ENCODE results near the gene FAM174C. TPM values are rescaled to one million over a fixed set of nuclear protein-coding genes. Genes with fewer than 3 reads are reported as not detected.

The FAM174C gene
- total and polyA plus RNA-seq, 11 donors, result 11.6 to 56.4 (median 23.8) TPM

DNA sequence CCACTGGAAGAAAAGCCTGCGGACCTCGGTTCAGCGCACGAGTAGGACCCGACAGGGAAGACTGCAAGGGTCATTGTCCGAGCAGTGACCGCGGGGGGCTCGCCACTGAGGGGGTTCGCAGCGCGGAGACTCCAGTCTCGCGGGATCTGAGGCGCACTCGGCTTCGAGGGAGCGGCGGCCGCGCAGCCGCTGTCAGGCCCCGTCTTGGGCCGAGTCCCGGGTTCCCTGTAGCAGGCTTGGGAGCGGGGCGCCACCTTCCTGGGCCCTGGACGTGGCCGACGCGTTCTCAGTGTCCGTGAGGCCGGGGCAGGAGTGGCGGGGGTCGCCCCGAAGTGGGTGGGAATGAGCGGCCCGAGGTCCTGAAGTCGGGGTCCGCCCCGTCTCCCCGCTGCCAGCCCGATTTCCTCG lies 474 bp upstream of the FAM174C start:
- 22 to 35% (median 24%) methylated on average over 33 to 44 of the region's 44 CpGs for WGBS, 4 donors
- peak in 2 of 4 donors; percentile 0 to 1 for ATAC-seq

GRCh38 chr19:1275976-1276627 lies 772 bp downstream of the FAM174C start:
- Histone ChIP-seq H3K27ac (peak overlapping the region; percentile 86 to 100 (median 98)), H3K4me3 (peak overlapping the region; percentile 48 to 98 (median 73)), H3K27me3 (no peaks in the 10 kb centered on the region), H3K9me3 (no peaks in the 10 kb centered on the region), H3K4me1 (peaks cover 4 to 63% (median 52%) of the 10 kb centered on the region in 12 donors), H3K36me3 (peaks cover 2 to 73% (median 53%) of the 10 kb centered on the region in 9 donors)
- 10 to 42% (median 15%) methylated on average over 11 to 43 of the region's 43 CpGs for WGBS, 4 donors
- peak in 1 of 5 donors; percentile 69 for DNase-seq
- intact Hi-C loops (cut with DNase I), result loop anchor here in 7 of 10 donors (5.0 to 10.0 kb wide), 10 partner anchors 79 to 779 kb away; partner anchors contain the start of genes GAMT (in 3 of the 7), DAZAP1 (in 2 of the 7), NDUFS7 (in 2 of the 7) and ADAMTSL5 (in 1 of the 7)
- TF ChIP-seq POLR2A (IDR thresholded peaks at IDR 0.05) (no peak), CTCF (IDR thresholded peaks at IDR 0.05) (no peak)
- peak in 3 of 4 donors; percentile 0 to 73 (median 1) for ATAC-seq

More for the DNA sequence above, 474 bp upstream of the FAM174C start:
- Histone ChIP-seq H3K4me1 (peaks cover 8 to 72% (median 64%) of the 10 kb centered on the region in 12 donors), H3K4me3 (peak overlapping the region; percentile 48 to 98 (median 73)), H3K27ac (peak overlapping the region; percentile 86 to 100 (median 98)), H3K27me3 (no peaks in the 10 kb centered on the region), H3K9me3 (no peaks in the 10 kb centered on the region), H3K36me3 (peaks cover 2 to 81% (median 62%) of the 10 kb centered on the region in 9 donors)
- DNase-seq, result peak in 3 of 5 donors; percentile 42 to 51 (median 44)
- intact Hi-C loops (cut with DNase I), result loop anchor here in 7 of 10 donors (5.0 to 10.0 kb wide), 11 partner anchors 80 to 780 kb away; partner anchors contain the start of genes GAMT (in 3 of the 7), DAZAP1 (in 2 of the 7), NDUFS7 (in 2 of the 7) and ADAMTSL5 (in 1 of the 7)
- TF ChIP-seq POLR2A (IDR thresholded peaks at IDR 0.05) (no peak), CTCF (IDR thresholded peaks at IDR 0.05) (no peak)

DNA sequence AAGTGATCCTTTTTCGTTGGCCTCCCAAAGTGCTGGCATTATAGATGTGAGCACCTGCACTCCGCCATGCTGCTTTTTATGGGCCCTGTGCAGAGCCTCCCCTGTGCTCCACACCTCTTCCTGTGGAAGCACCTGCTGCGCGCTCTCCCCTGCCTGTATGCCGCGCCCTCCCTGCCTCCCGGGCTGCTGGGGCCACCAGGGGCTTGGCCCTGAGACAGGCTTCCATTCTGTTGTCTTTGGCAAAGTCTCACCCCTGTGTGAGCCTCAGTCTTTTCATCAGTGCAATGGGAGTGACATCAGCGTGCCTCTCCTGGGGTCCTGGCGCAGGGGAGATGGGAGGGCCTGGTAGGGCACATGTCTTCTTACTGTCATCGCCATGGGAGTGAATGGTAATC lies 1.3 kb downstream of the FAM174C start:
- H3K36me3 ChIP-seq, result peaks cover 2 to 68% (median 48%) of the 10 kb centered on the region in 9 donors
- no peaks in the 10 kb centered on the region for H3K9me3 ChIP-seq
- H3K4me1 ChIP-seq, result peaks cover 4 to 57% (median 47%) of the 10 kb centered on the region in 12 donors
- H3K27ac ChIP-seq, result peak overlapping the region in 8 of 12 donors; percentile 86 to 100 (median 98)
- H3K27me3 ChIP-seq, result no peaks in the 10 kb centered on the region
- DNase-seq (no peak), ATAC-seq (no peak)
- WGBS, 4 donors, result 69 to 79% (median 75%) methylated on average over 10 of the region's 10 CpGs
- TF ChIP-seq POLR2A (IDR thresholded peaks at IDR 0.05) (no peak), CTCF (IDR thresholded peaks at IDR 0.05) (no peak)
- intact Hi-C loops (cut with DNase I), result loop anchor here in 7 of 10 donors (5.0 to 10.0 kb wide), 10 partner anchors 78 to 778 kb away; partner anchors contain the start of genes GAMT (in 3 of the 7), DAZAP1 (in 2 of the 7), NDUFS7 (in 2 of the 7) and ADAMTSL5 (in 1 of the 7)
- H3K4me3 ChIP-seq, result peak overlapping the region in 10 of 12 donors; percentile 58 to 98 (median 78)

GRCh38 chr19:1277061-1277460 lies 1.7 kb downstream of the FAM174C start:
- Histone ChIP-seq H3K4me3 (peak overlapping the region in 1 of 12 donors; percentile 79), H3K4me1 (peaks cover 4 to 53% (median 43%) of the 10 kb centered on the region in 12 donors), H3K36me3 (peaks cover 2 to 63% (median 43%) of the 10 kb centered on the region in 9 donors), H3K27me3 (no peaks in the 10 kb centered on the region), H3K9me3 (no peaks in the 10 kb centered on the region), H3K27ac (no peak overlapping the region)
- DNase-seq, result no peak
- 92 to 94% (median 93%) methylated on average over 15 of the region's 15 CpGs for WGBS, 4 donors
- intact Hi-C loops (cut with DNase I), result loop anchor here in 7 of 10 donors (5.0 to 10.0 kb wide), 10 partner anchors 78 to 778 kb away; partner anchors contain the start of genes GAMT (in 3 of the 7), DAZAP1 (in 2 of the 7), NDUFS7 (in 2 of the 7) and ADAMTSL5 (in 1 of the 7)
- no peak for ATAC-seq
- no peak for TF ChIP-seq POLR2A (IDR thresholded peaks at IDR 0.05)
- no peak for TF ChIP-seq CTCF (IDR thresholded peaks at IDR 0.05)
